GM18526 (cell line): ENCODE data around the gene SLC30A2.

ENCODE experiments used
- POLR2A ChIP-seq: IDR thresholded peaks from 3 replicates; pipeline ENCODE4 v1.6.1; 2011; ENCODE audit not compliant: insufficient read length; ENCODE audit errors: extremely low read depth

Gene SLC30A2

GRCh38 chr1:26003262-26003661, 42.7 kb downstream of the SLC30A2 start:
- no peak for TF ChIP-seq POLR2A

GRCh38 chr1:25999041-25999800, 46.7 kb downstream of the SLC30A2 start:
- TF ChIP-seq POLR2A: no peak

GRCh38 chr1:25997828-25998761, 47.8 kb downstream of the SLC30A2 start, which contains the start of gene PAFAH2:
Gene PAFAH2, minus strand, starts transcription at chr1:25998063. Its CDS starts 7,247 bp downstream, at chr1:25990816.
- TF ChIP-seq POLR2A: peak; percentile 28

- TF ChIP-seq POLR2A: no peak
These were observed 48.7 kb downstream of the SLC30A2 start for GRCh38 chr1:25996966-25997827.

- TF ChIP-seq POLR2A: no peak
These were observed 51.3 kb downstream of the SLC30A2 start for GRCh38 chr1:25994402-25995150.

GRCh38 chr1:25993197-25993951, 52.5 kb downstream of the SLC30A2 start:
- TF ChIP-seq POLR2A: no peak

- no peak for TF ChIP-seq POLR2A
These were observed 53.2 kb downstream of the SLC30A2 start for GRCh38 chr1:25992689-25993171.

- no peak for TF ChIP-seq POLR2A
These were observed 53.8 kb downstream of the SLC30A2 start for GRCh38 chr1:25991937-25992688.

GRCh38 chr1:25990702-25991395, 55.1 kb downstream of the SLC30A2 start:
- TF ChIP-seq POLR2A: no peak

GRCh38 chr1:25990251-25990650, 55.7 kb downstream of the SLC30A2 start:
- no peak for TF ChIP-seq POLR2A

- TF ChIP-seq POLR2A: no peak
These were observed 56.3 kb downstream of the SLC30A2 start for GRCh38 chr1:25989440-25990234.
